ENCODE results near the gene SMAD2. TPM values are rescaled to one million over a fixed set of nuclear protein-coding genes. Genes with fewer than 3 reads are reported as not detected.

SMAD2 gene
- total RNA-seq, 2 experiments from 2014 or later = 80.4 to 83.0 TPM

- no peak for TF ChIP-seq CTCF (IDR thresholded peaks at IDR 0.05)
- Mint-ChIP-seq H3K4me3 (no peak overlapping the region), H3K27me3 (no peaks in the 10 kb centered on the region), H3K36me3 (ENCODE audit: low read depth) (peaks cover 4% of the 10 kb centered on the region), H3K4me1 (ENCODE audit: low read depth) (peaks cover 10% of the 10 kb centered on the region), H3K9me3 (no peaks in the 10 kb centered on the region), H3K27ac (no peak overlapping the region)
- Histone ChIP-seq H3K4me3 (ENCODE audit: low read length) (no peak overlapping the region), H3K36me3 (ENCODE audit: insufficient read depth, low read length) (no peaks in the 10 kb centered on the region), H3K4me1 (ENCODE audit: insufficient read depth, low read length) (peaks cover 7% of the 10 kb centered on the region), H3K9me3 (ENCODE audit: control insufficient read depth in 1 of 2, insufficient read depth in 1 of 2, low read length in 2 of 2) (no peaks in the 10 kb centered on the region), H3K27ac (ENCODE audit: low read depth in 1 of 2, low read length in 2 of 2) (no peak overlapping the region), H3K27me3 (ENCODE audit: control insufficient read depth in 1 of 2, insufficient read depth in 2 of 2, low read length in 2 of 2) (no peaks in the 10 kb centered on the region)
- intact Hi-C loops (cut with DNase I, micrococcal nuclease) = loop anchor here in 1 of 2 experiments (10.0 kb wide), 2 partner anchors 781 to 1549 kb away; partner anchors contain the start of genes C18orf32 and HDHD2
- POLR2A ChIA-PET = no interaction called here
- no peak for DNase-seq
- ATAC-seq (ENCODE audit: poor library complexity) = no peak
- CTCF ChIA-PET = no interaction called here
Observed at GRCh38 chr18:47935321-47936055, 5.0 kb upstream of the SMAD2 start.

GRCh38 chr18:47932603-47933002 is 2.1 kb upstream of the SMAD2 start:
- ChIA-PET POLR2A (interaction anchor here (0.7 kb wide), 1 partner anchor 33 kb away, joined by 3 read pairs; no protein-coding TSS in a partner anchor), CTCF (interaction anchor here (1.3 to 2.1 kb wide), 2 partner anchors 9 to 75 kb away, joined by 3 to 4 read pairs; no protein-coding TSS in a partner anchor)
- intact Hi-C loops (cut with DNase I, micrococcal nuclease) = loop anchor here in 1 of 2 experiments (5.0 to 10.0 kb wide), 4 partner anchors 75 to 1552 kb away; partner anchors contain the start of genes C18orf32 and HDHD2

GRCh38 chr18:47932190-47932589 is 1.7 kb upstream of the SMAD2 start:
- ChIA-PET CTCF (interaction anchor here (2.1 kb wide), 1 partner anchor 76 kb away, joined by 4 read pairs; no protein-coding TSS in a partner anchor), POLR2A (interaction anchor here (0.7 kb wide), 1 partner anchor 33 kb away, joined by 3 read pairs; no protein-coding TSS in a partner anchor)
- peak overlapping the region; percentile 95 for H3K27ac Mint-ChIP-seq
- H3K27me3 ChIP-seq (ENCODE audit: control insufficient read depth in 1 of 2, insufficient read depth in 2 of 2, low read length in 2 of 2) = no peaks in the 10 kb centered on the region
- TF ChIP-seq CTCF (IDR thresholded peaks at IDR 0.05) = no peak
- no peaks in the 10 kb centered on the region for H3K27me3 Mint-ChIP-seq
- H3K4me3 Mint-ChIP-seq = peak overlapping the region; percentile 93
- peaks cover 34% of the 10 kb centered on the region for H3K4me1 Mint-ChIP-seq (ENCODE audit: low read depth)
- no peaks in the 10 kb centered on the region for H3K36me3 ChIP-seq (ENCODE audit: insufficient read depth, low read length)
- intact Hi-C loops (cut with DNase I, micrococcal nuclease) = loop anchor here in 1 of 2 experiments (5.0 to 10.0 kb wide), 4 partner anchors 75 to 1553 kb away; partner anchors contain the start of genes C18orf32 and HDHD2
- DNase-seq (peak in 1 of 14 experiments; percentile 24), ATAC-seq (ENCODE audit: poor library complexity) (no peak)
- H3K27ac ChIP-seq (ENCODE audit: low read depth in 1 of 2, low read length in 2 of 2) = peak overlapping the region in 1 of 2 donors; percentile 92
- no peaks in the 10 kb centered on the region for H3K9me3 ChIP-seq (ENCODE audit: control insufficient read depth in 1 of 2, insufficient read depth in 1 of 2, low read length in 2 of 2)
- peaks cover 14% of the 10 kb centered on the region for H3K4me1 ChIP-seq (ENCODE audit: insufficient read depth, low read length)
- peaks cover 10% of the 10 kb centered on the region for H3K36me3 Mint-ChIP-seq (ENCODE audit: low read depth)
- H3K4me3 ChIP-seq (ENCODE audit: low read length) = peak overlapping the region; percentile 56
- no peaks in the 10 kb centered on the region for H3K9me3 Mint-ChIP-seq

More at GRCh38 chr18:47932603-47933002, 2.1 kb upstream of the SMAD2 start:
- H3K4me1 Mint-ChIP-seq (ENCODE audit: low read depth) = peaks cover 31% of the 10 kb centered on the region
- H3K27ac ChIP-seq (ENCODE audit: low read depth in 1 of 2, low read length in 2 of 2) = no peak overlapping the region
- no peaks in the 10 kb centered on the region for H3K36me3 ChIP-seq (ENCODE audit: insufficient read depth, low read length)
- H3K27me3 Mint-ChIP-seq = no peaks in the 10 kb centered on the region
- peak overlapping the region; percentile 93 for H3K4me3 Mint-ChIP-seq
- no peak for ATAC-seq (ENCODE audit: poor library complexity)
- peaks cover 11% of the 10 kb centered on the region for H3K4me1 ChIP-seq (ENCODE audit: insufficient read depth, low read length)
- H3K27me3 ChIP-seq (ENCODE audit: control insufficient read depth in 1 of 2, insufficient read depth in 2 of 2, low read length in 2 of 2) = no peaks in the 10 kb centered on the region
- no peaks in the 10 kb centered on the region for H3K9me3 ChIP-seq (ENCODE audit: control insufficient read depth in 1 of 2, insufficient read depth in 1 of 2, low read length in 2 of 2)
- H3K4me3 ChIP-seq (ENCODE audit: low read length) = no peak overlapping the region
- TF ChIP-seq CTCF (IDR thresholded peaks at IDR 0.05) = no peak
- no peaks in the 10 kb centered on the region for H3K9me3 Mint-ChIP-seq
- peak in 2 of 14 experiments; percentile 17 to 32 for DNase-seq
- peaks cover 8% of the 10 kb centered on the region for H3K36me3 Mint-ChIP-seq (ENCODE audit: low read depth)
- peak overlapping the region; percentile 95 for H3K27ac Mint-ChIP-seq
